Cortex of kidney (tissue), 1 donor: ENCODE results near the gene SELENOI.
"Not testable (repeated sequence)": the region's sequence is repeated elsewhere in the genome, so short reads cannot be mapped to it uniquely, and the experiment has no call there.

Source experiments
- DNase-seq: peaks from one replicate; lab custom pipeline; 2025; lab: John Stamatoyannopoulos, UW

SELENOI gene

GRCh38 chr2:26356771-26357170 is 10.8 kb downstream of the SELENOI start:
- DNase-seq, result no peak

- DNase-seq, result no peak
Observed at GRCh38 chr2:26359886-26360473, 14.0 kb downstream of the SELENOI start.

GRCh38 chr2:26363323-26363722 is 17.4 kb downstream of the SELENOI start:
- no peak for DNase-seq

- DNase-seq, result no peak
Observed at GRCh38 chr2:26363958-26364357, 18.0 kb downstream of the SELENOI start.

GRCh38 chr2:26364669-26365068 is 18.7 kb downstream of the SELENOI start:
- no peak for DNase-seq

DNA sequence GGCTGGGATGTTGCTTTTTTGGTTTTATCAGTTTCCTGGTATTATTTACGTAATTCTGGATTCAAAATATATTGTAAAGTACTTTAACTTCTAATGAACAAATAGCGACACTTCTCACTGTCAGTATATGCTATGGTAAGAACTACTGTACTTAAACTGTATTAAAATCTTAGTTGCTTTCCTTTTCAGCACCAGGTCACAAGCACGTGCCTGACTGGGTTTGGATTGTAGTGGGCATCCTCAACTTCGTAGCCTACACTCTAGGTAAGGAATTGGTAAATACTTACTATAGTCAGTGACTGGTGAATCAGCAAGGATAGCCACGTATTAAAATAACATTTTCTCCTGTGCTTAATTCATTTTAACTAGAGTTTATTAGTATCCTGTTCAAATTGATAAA is 21.0 kb downstream of the SELENOI start:
- no peak for DNase-seq

DNA sequence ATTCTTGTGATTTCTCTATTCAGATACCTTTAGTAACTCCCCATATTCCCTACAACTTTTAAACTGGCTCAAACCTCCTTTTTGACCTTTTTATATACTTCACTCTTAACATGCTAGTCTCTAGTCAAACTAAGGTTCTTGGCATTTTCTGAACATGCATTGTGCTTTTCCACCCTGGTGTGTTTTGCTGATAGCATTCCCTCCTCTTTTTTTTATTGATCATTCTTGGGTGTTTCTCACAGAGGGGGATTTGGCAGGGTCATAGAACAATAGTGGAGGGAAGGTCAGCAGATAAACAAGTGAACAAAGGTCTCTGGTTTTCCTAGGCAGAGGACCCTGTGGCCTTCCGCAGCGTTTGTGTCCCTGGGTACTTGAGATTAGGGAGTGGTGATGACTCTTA is 23.7 kb downstream of the SELENOI start:
- not testable (repeated sequence) for DNase-seq

DNA sequence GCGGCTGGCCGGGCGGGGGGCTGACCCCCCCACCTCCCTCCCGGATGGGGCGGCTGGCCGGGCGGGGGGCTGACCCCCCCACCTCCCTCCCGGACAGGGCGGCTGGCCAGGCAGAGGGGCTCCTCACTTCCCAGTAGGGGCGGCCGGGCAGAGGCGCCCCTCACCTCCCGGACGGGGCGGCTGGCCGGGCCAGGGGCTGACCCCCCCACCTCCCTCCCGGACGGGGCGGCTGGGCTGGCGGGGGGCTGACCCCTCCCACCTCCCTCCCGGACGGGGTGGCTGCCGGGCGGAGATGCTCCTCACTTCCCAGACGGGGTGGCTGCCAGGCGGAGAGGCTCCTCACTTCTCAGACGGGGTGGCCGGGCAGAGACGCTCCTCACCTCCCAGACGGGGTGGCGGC is 25.0 kb downstream of the SELENOI start:
- not testable (repeated sequence) for DNase-seq

- no peak for DNase-seq
Observed at GRCh38 chr2:26376799-26377198, 30.9 kb downstream of the SELENOI start.

GRCh38 chr2:26380281-26380680 is 34.3 kb downstream of the SELENOI start:
- no peak for DNase-seq

DNA sequence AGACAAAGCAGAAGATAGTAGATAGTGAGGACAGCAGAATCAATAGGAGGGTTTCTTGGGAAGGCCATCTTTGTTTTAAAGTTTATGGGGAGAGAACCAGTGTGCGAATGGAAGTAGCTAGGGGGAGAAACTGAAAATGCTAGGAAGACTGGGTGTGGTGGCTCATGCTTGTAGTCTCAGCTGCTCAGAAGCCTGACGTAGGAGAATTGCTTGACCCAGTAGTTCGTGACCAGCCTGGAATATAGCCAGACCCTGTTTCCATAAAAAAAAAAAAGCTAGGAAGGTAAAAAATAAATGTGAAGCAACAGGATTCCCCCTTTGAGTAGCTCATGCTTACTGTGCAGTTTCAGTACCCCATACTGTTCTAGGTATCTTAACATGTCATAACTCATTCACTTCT is 36.6 kb downstream of the SELENOI start:
- DNase-seq, result no peak

DNA sequence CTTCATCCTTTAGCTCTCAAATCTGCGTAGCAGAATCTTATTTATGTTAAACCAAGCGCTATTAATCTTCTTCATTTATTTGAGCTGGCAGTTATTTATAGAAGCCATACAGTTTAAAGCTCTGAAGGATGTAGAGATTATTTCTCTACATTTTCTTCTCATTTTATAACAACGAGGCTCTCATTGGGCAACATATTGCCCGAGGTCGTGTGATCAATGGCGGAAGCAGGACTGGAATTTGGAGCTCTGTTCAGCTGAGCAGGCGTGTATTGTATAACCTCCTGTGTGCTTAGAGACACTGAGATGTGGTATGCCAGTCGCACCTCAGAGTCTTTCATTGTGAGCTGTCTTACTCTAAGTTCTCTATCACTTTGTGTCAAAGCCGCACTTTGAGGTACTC is 38.2 kb downstream of the SELENOI start:
- no peak for DNase-seq

DNA sequence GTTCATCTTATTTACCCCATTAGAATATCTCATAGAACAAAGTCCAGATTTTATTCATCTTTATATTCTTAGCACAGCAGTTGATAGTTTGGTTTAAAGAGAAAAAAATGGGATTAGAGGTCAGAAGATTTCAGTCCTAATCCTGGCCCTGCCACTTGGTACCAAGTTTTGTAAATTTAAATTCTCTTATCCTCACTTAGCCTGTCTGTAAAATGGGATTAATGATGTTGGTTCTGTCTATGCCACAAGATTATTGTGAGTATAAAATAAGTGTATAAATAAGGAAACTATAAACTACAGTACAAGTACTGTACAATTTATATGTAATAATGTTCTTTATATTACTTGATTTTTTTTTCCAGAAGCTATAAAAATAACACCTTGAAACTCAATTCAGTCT is 38.7 kb downstream of the SELENOI start:
- DNase-seq, result no peak

GRCh38 chr2:26387189-26387588 is 41.2 kb downstream of the SELENOI start:
- no peak for DNase-seq

GRCh38 chr2:26394694-26395093 is 48.8 kb downstream of the SELENOI start:
- DNase-seq, result no peak

- no peak for DNase-seq
Observed at GRCh38 chr2:26395394-26395793, 49.5 kb downstream of the SELENOI start.

GRCh38 chr2:26396734-26397298 is 50.9 kb downstream of the SELENOI start:
- DNase-seq, result no peak

DNA sequence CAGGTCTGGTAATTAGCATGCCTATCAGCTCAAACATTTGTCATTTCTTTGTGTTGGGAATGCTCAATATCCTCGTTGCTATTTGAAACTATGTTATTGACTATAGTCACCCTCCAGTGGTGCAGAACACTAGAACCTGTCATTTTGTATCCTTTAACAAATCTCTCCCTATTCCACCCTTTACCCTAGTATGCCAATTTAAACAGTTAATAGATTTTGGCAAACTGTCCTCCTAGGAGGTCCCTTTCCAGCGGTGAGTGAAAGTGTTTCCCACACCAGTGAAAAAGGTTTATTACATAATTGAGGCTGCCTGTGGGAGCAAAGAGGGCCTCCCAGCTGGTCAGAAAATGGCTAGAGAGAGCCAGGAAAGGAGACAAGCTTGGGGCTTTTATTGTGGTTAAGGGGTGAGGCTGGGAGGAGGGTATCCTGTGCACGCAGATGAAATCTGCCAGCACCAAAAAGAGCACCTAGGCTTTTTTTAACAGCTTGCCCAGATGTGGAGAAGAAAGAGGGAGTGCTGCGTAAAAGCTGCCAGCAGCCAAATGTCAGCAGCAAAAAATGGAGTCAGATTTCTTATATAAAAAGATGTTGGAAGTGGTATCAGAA is 53.9 kb downstream of the SELENOI start:
- DNase-seq, result no peak

DNA sequence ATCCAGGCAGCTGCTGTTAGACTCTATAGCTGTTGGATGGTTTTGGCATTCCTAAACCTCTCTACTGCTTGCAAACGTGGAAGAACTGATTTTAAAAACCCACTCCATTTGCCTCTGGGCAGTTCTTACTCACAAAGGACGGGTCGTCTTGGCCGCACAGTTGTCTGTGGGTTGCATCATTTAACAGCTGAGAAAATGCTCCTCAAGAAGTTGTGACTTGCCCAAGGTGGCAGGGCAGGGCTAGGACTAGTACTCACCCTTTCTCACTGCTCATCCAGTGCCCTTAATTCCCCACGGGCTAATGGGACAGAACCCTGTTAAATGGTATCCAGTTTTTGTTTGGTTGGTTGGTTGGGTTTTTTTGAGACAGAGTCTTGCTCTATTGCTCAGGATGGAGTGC is 54.8 kb downstream of the SELENOI start:
- DNase-seq, result no peak

GRCh38 chr2:26401739-26402541 is 56.0 kb downstream of the SELENOI start, which contains the start of gene DRC1:
Gene DRC1 (plus strand): TSS chr2:26401920. CDS start chr2:26401990, 70 bp downstream.
- DNase-seq, result no peak

- no peak for DNase-seq
Observed at GRCh38 chr2:26407526-26407925, 61.6 kb downstream of the SELENOI start.

- no peak for DNase-seq
Observed at GRCh38 chr2:26409785-26410184, 63.8 kb downstream of the SELENOI start.

DNA sequence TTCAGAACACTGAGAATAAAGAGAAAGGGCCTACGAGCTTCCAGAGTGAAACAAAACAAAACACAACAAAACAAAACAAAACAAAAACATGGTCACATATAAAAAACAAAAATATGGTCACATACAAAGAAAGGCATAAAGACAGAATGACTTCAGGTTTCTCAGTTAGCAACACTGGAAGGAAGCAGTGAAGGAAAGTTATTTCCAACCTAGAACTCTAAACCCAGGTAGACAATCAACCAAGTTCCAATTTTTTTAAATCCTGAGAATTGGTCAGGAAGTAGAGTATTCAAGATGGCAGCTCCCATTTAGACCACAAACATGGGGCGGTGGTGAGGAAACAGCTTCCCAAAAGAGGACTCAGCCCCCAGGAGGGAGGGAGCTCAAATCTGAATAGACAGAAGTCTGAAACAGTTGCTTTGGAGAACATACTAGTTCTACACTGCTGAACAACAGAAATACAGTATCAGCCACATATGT is 64.9 kb downstream of the SELENOI start:
- DNase-seq, result no peak
